Astrocyte (in vitro differentiated cells and primary cell): ENCODE data around the gene SPRED1. TPM values are rescaled to one million over a fixed set of nuclear protein-coding genes. Genes with fewer than 3 reads are reported as not detected.

Source experiments
- DNase-seq: peaks from one replicate; pipeline ENCODE4 v3.0.0-alpha.2; 2010; ENCODE audit warnings: low read depth
- FAIRE-seq: peaks from 2 replicates; lab custom pipeline; 2011; peaks lifted over from hg19 to GRCh38; lab: Jason Lieb, UNC
- H2AFZ ChIP-seq: 2 replicates; pipeline ENCODE4 v1.6.0; 2012; ENCODE audit warnings: low read depth, low read length, inconsistent platforms
- H3K27ac ChIP-seq: 2 replicates; pipeline ENCODE4 v1.5.1; 2011; ENCODE audit warnings: low read depth, low read length, inconsistent platforms
- H3K27me3 ChIP-seq: 2 replicates; pipeline ENCODE4 v1.6.0; 2011; ENCODE audit warnings: low read length, inconsistent platforms; ENCODE audit not compliant: insufficient read depth
- H3K36me3 ChIP-seq: 2 replicates; pipeline ENCODE4 v1.5.1; 2011; ENCODE audit warnings: low read length, inconsistent platforms; ENCODE audit not compliant: insufficient read depth
- H3K4me1 ChIP-seq: 2 replicates; pipeline ENCODE4 v1.5.1; 2011; ENCODE audit warnings: low read length, inconsistent platforms; ENCODE audit not compliant: insufficient read depth
- H3K4me2 ChIP-seq: 2 replicates; pipeline ENCODE4 v1.6.0; 2012; ENCODE audit warnings: low read length, inconsistent platforms
- H3K4me3 ChIP-seq: 2 replicates; pipeline ENCODE4 v1.5.1; 2011; ENCODE audit warnings: low read depth, mild to moderate bottlenecking, low read length, inconsistent platforms; ENCODE audit not compliant: insufficient read depth
- H3K79me2 ChIP-seq: 2 replicates; pipeline ENCODE4 v1.6.0; 2012; ENCODE audit warnings: mild to moderate bottlenecking, low read length, inconsistent platforms; ENCODE audit not compliant: insufficient read depth
- H3K9ac ChIP-seq: 2 replicates; pipeline ENCODE4 v1.6.0; 2012; ENCODE audit warnings: mild to moderate bottlenecking, low read length, inconsistent platforms
- H3K9me3 ChIP-seq: 2 replicates; pipeline ENCODE4 v1.5.1; 2012; ENCODE audit warnings: low read depth, mild to moderate bottlenecking, low read length, inconsistent platforms; ENCODE audit not compliant: insufficient read depth
- H4K20me1 ChIP-seq: 2 replicates; pipeline ENCODE4 v1.6.0; 2012; ENCODE audit warnings: low read length, inconsistent platforms; ENCODE audit not compliant: insufficient read depth
- H3K27ac Mint-ChIP-seq: one replicate; pipeline ENCODE4 v1.8.0; 2021; ENCODE audit warnings: mild to moderate bottlenecking, mixed read lengths; ENCODE audit not compliant: unreplicated experiment
- H3K27me3 Mint-ChIP-seq: one replicate; pipeline ENCODE4 v1.8.0; 2021; ENCODE audit warnings: low read depth, mixed read lengths; ENCODE audit not compliant: unreplicated experiment
- H3K36me3 Mint-ChIP-seq: one replicate; pipeline ENCODE4 v1.8.0; 2021; ENCODE audit warnings: low read depth, mixed read lengths; ENCODE audit not compliant: unreplicated experiment
- H3K4me1 Mint-ChIP-seq: one replicate; pipeline ENCODE4 v1.8.0; 2021; ENCODE audit warnings: low read depth, mixed read lengths; ENCODE audit not compliant: unreplicated experiment
- H3K4me3 Mint-ChIP-seq: one replicate; pipeline ENCODE4 v1.8.0; 2021; ENCODE audit warnings: mild to moderate bottlenecking, moderate library complexity, mixed read lengths; ENCODE audit not compliant: unreplicated experiment
- H3K9me3 Mint-ChIP-seq: one replicate; pipeline ENCODE4 v1.8.0; 2021; ENCODE audit warnings: mild to moderate bottlenecking, mixed read lengths; ENCODE audit not compliant: unreplicated experiment
- CTCF ChIP-seq: IDR thresholded peaks from 2 replicates; pipeline ENCODE4 v1.5.1; 2011; ENCODE audit warnings: low read depth, mild to moderate bottlenecking, inconsistent platforms, low read length, moderate library complexity; ENCODE audit not compliant: insufficient read depth
- EZH2 ChIP-seq: IDR thresholded peaks from 2 replicates; pipeline ENCODE4 v1.6.1; 2012; ENCODE audit warnings: mild to moderate bottlenecking, low read length, inconsistent platforms; ENCODE audit not compliant: insufficient read depth
- total RNA-seq: library from RNA; stranded (reverse); gene quantifications from 2 replicates; pipeline ENCODE4 v1.2.1, GENCODE V29; 2021

The SPRED1 gene
- total RNA-seq, 1 donor from 2014 or later: 31.7 TPM

- no peak for FAIRE-seq
- H3K4me3 Mint-ChIP-seq: no peak overlapping the region
- no peaks in the 10 kb centered on the region for H3K36me3 ChIP-seq
Measured at GRCh38 chr15:38238311-38238710, 14.3 kb upstream of the SPRED1 start.

GRCh38 chr15:38242055-38242454 lies 10.6 kb upstream of the SPRED1 start:
- FAIRE-seq (no peak), DNase-seq (no peak)
- Histone ChIP-seq H3K36me3 (no peaks in the 10 kb centered on the region), H3K4me2 (no peak overlapping the region), H3K9ac (no peak overlapping the region), H3K27ac (no peak overlapping the region), H3K4me3 (no peak overlapping the region), H2AFZ (no peak overlapping the region), H4K20me1 (no peaks in the 10 kb centered on the region), H3K9me3 (no peaks in the 10 kb centered on the region), H3K4me1 (no peaks in the 10 kb centered on the region), H3K79me2 (no peaks in the 10 kb centered on the region), H3K27me3 (no peaks in the 10 kb centered on the region)
- no peak overlapping the region for H3K4me3 Mint-ChIP-seq
- H3K27me3 Mint-ChIP-seq: no peaks in the 10 kb centered on the region
- TF ChIP-seq CTCF (no peak), EZH2 (no peak)
- peaks cover 2% of the 10 kb centered on the region for H3K9me3 Mint-ChIP-seq
- H3K27ac Mint-ChIP-seq: no peak overlapping the region
- H3K36me3 Mint-ChIP-seq: no peaks in the 10 kb centered on the region
- H3K4me1 Mint-ChIP-seq: no peaks in the 10 kb centered on the region

More at GRCh38 chr15:38238311-38238710, 14.3 kb upstream of the SPRED1 start:
- H3K4me1 ChIP-seq: no peaks in the 10 kb centered on the region
- DNase-seq: no peak
- H4K20me1 ChIP-seq: no peaks in the 10 kb centered on the region
- no peak overlapping the region for H2AFZ ChIP-seq
- H3K9ac ChIP-seq: no peak overlapping the region
- Mint-ChIP-seq H3K27me3 (no peaks in the 10 kb centered on the region), H3K27ac (no peak overlapping the region), H3K36me3 (no peaks in the 10 kb centered on the region), H3K9me3 (no peaks in the 10 kb centered on the region), H3K4me1 (no peaks in the 10 kb centered on the region)
- TF ChIP-seq CTCF (no peak), EZH2 (no peak)
- no peaks in the 10 kb centered on the region for H3K9me3 ChIP-seq
- no peaks in the 10 kb centered on the region for H3K79me2 ChIP-seq
- no peak overlapping the region for H3K4me3 ChIP-seq
- H3K4me2 ChIP-seq: no peak overlapping the region
- no peak overlapping the region for H3K27ac ChIP-seq
- H3K27me3 ChIP-seq: no peaks in the 10 kb centered on the region

GRCh38 chr15:38243278-38244055 lies 9.2 kb upstream of the SPRED1 start:
- Histone ChIP-seq H3K4me1 (no peaks in the 10 kb centered on the region), H3K27ac (no peak overlapping the region), H3K9me3 (no peaks in the 10 kb centered on the region), H3K4me2 (no peak overlapping the region), H4K20me1 (no peaks in the 10 kb centered on the region), H2AFZ (no peak overlapping the region), H3K9ac (no peak overlapping the region), H3K79me2 (no peaks in the 10 kb centered on the region), H3K27me3 (no peaks in the 10 kb centered on the region), H3K4me3 (no peak overlapping the region), H3K36me3 (no peaks in the 10 kb centered on the region)
- no peaks in the 10 kb centered on the region for H3K36me3 Mint-ChIP-seq
- no peak for TF ChIP-seq CTCF
- no peaks in the 10 kb centered on the region for H3K4me1 Mint-ChIP-seq
- DNase-seq (no peak), FAIRE-seq (no peak)
- H3K27me3 Mint-ChIP-seq: no peaks in the 10 kb centered on the region
- H3K4me3 Mint-ChIP-seq: no peak overlapping the region
- H3K27ac Mint-ChIP-seq: no peak overlapping the region
- H3K9me3 Mint-ChIP-seq: peaks cover 2% of the 10 kb centered on the region
